ENCODE results near the gene SLC24A5.
A peak's percentile ranks its signal among the peaks of the same experiment; 100 is the strongest.

SLC24A5 gene

GRCh38 chr15:48090115-48090514 lies 30.7 kb upstream of the SLC24A5 start:
- Mint-ChIP-seq H3K4me3 (no peak overlapping the region), H3K36me3 (ENCODE audit: low read depth) (no peaks in the 10 kb centered on the region), H3K27me3 (ENCODE audit: low read depth) (no peaks in the 10 kb centered on the region), H3K9me3 (no peaks in the 10 kb centered on the region), H3K4me1 (peaks cover 56% of the 10 kb centered on the region), H3K27ac (peak overlapping the region; percentile 5 to 64 (median 12))
- no peak for TF ChIP-seq CTCF (IDR thresholded peaks at IDR 0.05; ENCODE audit: unreplicated experiment in 3 of 3)

- H3K9me3 Mint-ChIP-seq, result no peaks in the 10 kb centered on the region
- peaks cover 50% of the 10 kb centered on the region for H3K4me1 Mint-ChIP-seq
- no peak overlapping the region for H3K4me3 Mint-ChIP-seq
- peak overlapping the region; percentile 12 to 64 (median 25) for H3K27ac Mint-ChIP-seq
- H3K27me3 Mint-ChIP-seq (ENCODE audit: low read depth), result peaks cover 4% of the 10 kb centered on the region
- H3K36me3 Mint-ChIP-seq (ENCODE audit: low read depth), result no peaks in the 10 kb centered on the region
- no peak for TF ChIP-seq CTCF (IDR thresholded peaks at IDR 0.05; ENCODE audit: unreplicated experiment in 3 of 3)
Observed at GRCh38 chr15:48090666-48091065, 30.1 kb upstream of the SLC24A5 start.

GRCh38 chr15:48091522-48091921 lies 29.3 kb upstream of the SLC24A5 start:
- H3K27me3 Mint-ChIP-seq (ENCODE audit: low read depth), result peaks cover 4% of the 10 kb centered on the region
- peaks cover 42% of the 10 kb centered on the region for H3K4me1 Mint-ChIP-seq
- no peak overlapping the region for H3K4me3 Mint-ChIP-seq
- H3K27ac Mint-ChIP-seq, result peak overlapping the region in 2 of 3 experiments; percentile 6 to 25
- no peaks in the 10 kb centered on the region for H3K9me3 Mint-ChIP-seq
- no peak for TF ChIP-seq CTCF (IDR thresholded peaks at IDR 0.05; ENCODE audit: unreplicated experiment in 3 of 3)
- H3K36me3 Mint-ChIP-seq (ENCODE audit: low read depth), result no peaks in the 10 kb centered on the region

- Mint-ChIP-seq H3K9me3 (no peaks in the 10 kb centered on the region), H3K4me1 (peaks cover 10% of the 10 kb centered on the region)
- TF ChIP-seq CTCF (IDR thresholded peaks at IDR 0.05; ENCODE audit: unreplicated experiment in 3 of 3), result no peak
Observed at GRCh38 chr15:48096355-48096786, 24.4 kb upstream of the SLC24A5 start.

GRCh38 chr15:48096813-48097212 lies 24.0 kb upstream of the SLC24A5 start:
- H3K4me1 Mint-ChIP-seq, result peaks cover 7% of the 10 kb centered on the region
- TF ChIP-seq CTCF (IDR thresholded peaks at IDR 0.05; ENCODE audit: unreplicated experiment in 3 of 3), result no peak
- H3K4me3 Mint-ChIP-seq, result no peak overlapping the region
- H3K36me3 Mint-ChIP-seq (ENCODE audit: low read depth), result no peaks in the 10 kb centered on the region
- H3K27me3 Mint-ChIP-seq (ENCODE audit: low read depth), result peaks cover 4% of the 10 kb centered on the region
- H3K27ac Mint-ChIP-seq, result no peak overlapping the region
- H3K9me3 Mint-ChIP-seq, result no peaks in the 10 kb centered on the region

More at GRCh38 chr15:48096355-48096786, 24.4 kb upstream of the SLC24A5 start:
- Mint-ChIP-seq H3K27ac (no peak overlapping the region), H3K36me3 (ENCODE audit: low read depth) (no peaks in the 10 kb centered on the region), H3K27me3 (ENCODE audit: low read depth) (peaks cover 4% of the 10 kb centered on the region), H3K4me3 (no peak overlapping the region)

GRCh38 chr15:48097264-48097663 lies 23.5 kb upstream of the SLC24A5 start:
- no peak for TF ChIP-seq CTCF (IDR thresholded peaks at IDR 0.05; ENCODE audit: unreplicated experiment in 3 of 3)
- Mint-ChIP-seq H3K36me3 (ENCODE audit: low read depth) (no peaks in the 10 kb centered on the region), H3K27me3 (ENCODE audit: low read depth) (peaks cover 4% of the 10 kb centered on the region), H3K9me3 (no peaks in the 10 kb centered on the region), H3K4me3 (no peak overlapping the region), H3K27ac (no peak overlapping the region), H3K4me1 (peaks cover 10% of the 10 kb centered on the region)
